Tibial artery (tissue), 4 donors: Measurements from ENCODE around the gene TROAP.

ENCODE experiments used
- DNase-seq, 2 donors: peaks; one replicate each; pipeline ENCODE4 v3.0.0-alpha.2; 2019
- H3K27ac ChIP-seq, 2 donors: fragments of 200-600 bp; sonication (generic) in 1 of 2; 1 replicate in 1 of 2; 2 replicates in 1 of 2; pipeline ENCODE4 v1.5.1; 2018 to 2019; ENCODE audit warnings: mild to moderate bottlenecking in 1 of 2
- H3K27me3 ChIP-seq, 2 donors: fragments of 200-600 bp; sonication (generic) in 1 of 2; one replicate each; pipeline versions ENCODE4 v1.5.1 to v1.6.0; 2016 to 2019
- H3K36me3 ChIP-seq, 3 donors: fragments of 200-600 bp; sonication (generic) in 2 of 3; one replicate each; pipeline ENCODE4 v1.5.1; 2016 to 2019; ENCODE audit warnings: mild to moderate bottlenecking in 2 of 3
- H3K4me1 ChIP-seq, 4 donors: fragments of 200-600 bp; sonication (generic) in 2 of 4; 1 replicate in 3 of 4; 2 replicates in 1 of 4; pipeline ENCODE4 v1.5.1; 2016 to 2019
- H3K4me3 ChIP-seq, 2 donors: fragments of 200-600 bp; sonication (generic) in 1 of 2; 1 replicate in 1 of 2; 2 replicates in 1 of 2; pipeline ENCODE4 v1.5.1; 2018 to 2019; ENCODE audit warnings: mild to moderate bottlenecking in 2 of 2
- H3K9me3 ChIP-seq, 3 donors: fragments of 200-600 bp; sonication (generic) in 1 of 3; one replicate each; pipeline ENCODE4 v1.5.1; 2016 to 2019
- intact Hi-C: fragments of 100-400 bp; cut with DNase I; formaldehyde crosslinking; loops from one replicate; pipeline ENCODE4 v1.15.0; 2023; ENCODE audit warnings: low total_unique reads
- TF ChIP-seq, protein P1 (sequence below), 2 experiments: fragments of 200-600 bp in 1 of 2; fragments of 450-650 bp in 1 of 2; IDR thresholded peaks; one replicate each; pipeline ENCODE4 v1.5.1; 2017 to 2019; ENCODE audit warnings: antibody characterized with exemption in 2 of 2, mild to moderate bottlenecking in 1 of 2, moderate library complexity in 1 of 2

Gene TROAP

DNA sequence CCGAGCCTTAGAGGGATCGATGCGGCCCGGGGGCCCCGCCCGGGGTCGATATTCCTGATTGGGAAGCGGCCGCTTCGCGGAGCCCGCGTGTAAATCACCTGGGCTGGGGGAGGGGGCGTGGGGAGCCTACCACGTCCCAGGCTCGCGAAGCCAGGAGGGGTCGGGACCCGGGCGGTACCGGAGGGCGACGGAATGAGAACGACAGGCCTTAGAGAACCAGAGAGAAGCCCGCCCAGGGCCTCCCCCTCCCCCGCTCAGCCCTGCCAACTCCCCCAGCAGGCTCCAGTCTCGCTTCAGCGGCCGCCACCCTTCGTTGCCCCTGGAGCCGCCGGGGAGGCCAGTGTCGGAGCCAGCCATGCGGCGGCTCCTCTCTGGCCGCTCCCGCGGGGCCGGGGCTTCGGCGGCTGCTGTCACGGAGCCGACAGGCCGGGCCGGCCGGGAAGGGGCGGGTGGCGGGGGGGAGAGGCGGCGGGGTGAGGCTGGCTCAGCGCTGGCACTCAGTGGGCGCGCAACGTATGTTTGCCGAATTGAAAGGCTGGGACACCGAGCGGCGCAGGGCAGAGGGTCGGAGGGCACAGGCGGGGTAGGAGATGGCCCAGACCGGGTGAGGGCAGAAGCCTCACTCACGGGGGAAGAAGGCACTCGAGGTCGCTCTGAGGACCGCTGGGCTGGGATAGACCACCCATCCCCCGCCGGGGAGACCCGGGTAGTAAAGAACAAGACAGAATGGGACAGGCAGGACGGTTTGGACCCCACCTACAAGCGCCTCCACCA lies 22.2 kb downstream of the TROAP start:
- no peaks in the 10 kb centered on the region for H3K36me3 ChIP-seq
- H3K9me3 ChIP-seq = no peaks in the 10 kb centered on the region
- peak overlapping the region; percentile 37 to 51 for H3K4me3 ChIP-seq
- DNase-seq = peak in 1 of 2 donors; percentile 69
- TF ChIP-seq, protein P1, sequence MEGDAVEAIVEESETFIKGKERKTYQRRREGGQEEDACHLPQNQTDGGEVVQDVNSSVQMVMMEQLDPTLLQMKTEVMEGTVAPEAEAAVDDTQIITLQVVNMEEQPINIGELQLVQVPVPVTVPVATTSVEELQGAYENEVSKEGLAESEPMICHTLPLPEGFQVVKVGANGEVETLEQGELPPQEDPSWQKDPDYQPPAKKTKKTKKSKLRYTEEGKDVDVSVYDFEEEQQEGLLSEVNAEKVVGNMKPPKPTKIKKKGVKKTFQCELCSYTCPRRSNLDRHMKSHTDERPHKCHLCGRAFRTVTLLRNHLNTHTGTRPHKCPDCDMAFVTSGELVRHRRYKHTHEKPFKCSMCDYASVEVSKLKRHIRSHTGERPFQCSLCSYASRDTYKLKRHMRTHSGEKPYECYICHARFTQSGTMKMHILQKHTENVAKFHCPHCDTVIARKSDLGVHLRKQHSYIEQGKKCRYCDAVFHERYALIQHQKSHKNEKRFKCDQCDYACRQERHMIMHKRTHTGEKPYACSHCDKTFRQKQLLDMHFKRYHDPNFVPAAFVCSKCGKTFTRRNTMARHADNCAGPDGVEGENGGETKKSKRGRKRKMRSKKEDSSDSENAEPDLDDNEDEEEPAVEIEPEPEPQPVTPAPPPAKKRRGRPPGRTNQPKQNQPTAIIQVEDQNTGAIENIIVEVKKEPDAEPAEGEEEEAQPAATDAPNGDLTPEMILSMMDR (IDR thresholded peaks at IDR 0.05) = no peak
- intact Hi-C loops = no loop called here
- peaks cover 3 to 78% of the 10 kb centered on the region in 2 donors for H3K27me3 ChIP-seq
- H3K27ac ChIP-seq = no peak overlapping the region
- H3K4me1 ChIP-seq = peaks cover 7 to 55% (median 50%) of the 10 kb centered on the region in 4 donors

DNA sequence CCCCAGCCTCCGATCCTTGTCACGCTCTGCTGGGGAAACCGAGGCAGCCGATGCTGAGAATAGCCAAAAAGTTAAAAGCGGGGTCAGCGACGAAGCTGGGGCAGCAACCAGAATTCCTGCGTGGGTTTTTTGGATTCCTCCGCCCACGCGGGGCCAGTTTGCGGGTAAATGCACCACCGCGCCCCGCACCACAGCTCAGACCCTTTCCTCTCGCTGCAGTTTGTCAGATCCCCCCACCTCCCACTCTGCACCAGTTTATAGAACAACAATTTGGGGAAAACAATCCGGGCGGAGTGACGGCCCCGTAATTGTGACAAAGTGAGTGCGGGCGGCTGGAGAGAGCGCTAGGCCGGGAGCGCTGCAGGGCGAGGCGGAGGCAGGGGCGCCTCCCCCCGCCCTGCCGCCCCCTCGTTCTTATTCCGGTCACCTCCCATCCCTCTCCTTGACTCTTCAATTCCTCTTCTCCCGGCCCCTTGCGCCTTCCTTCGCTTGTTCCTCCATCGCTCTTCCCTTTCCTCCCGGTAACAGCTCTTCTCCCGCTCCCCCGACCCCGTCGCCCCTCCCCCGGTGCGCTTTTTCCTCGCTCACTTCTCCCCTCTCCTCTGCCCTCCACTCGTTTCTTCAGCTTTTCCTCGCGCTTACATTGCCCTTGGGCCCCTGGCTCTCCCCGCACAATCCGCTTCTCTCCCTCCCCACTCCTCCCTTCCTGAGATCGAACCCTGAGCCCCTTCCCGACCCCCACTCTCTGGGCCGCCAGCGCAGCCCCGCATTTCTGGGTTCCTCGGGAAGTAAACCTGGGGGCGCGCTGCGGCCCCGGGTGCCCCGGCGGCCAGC lies 23.0 kb downstream of the TROAP start:
- Histone ChIP-seq H3K27me3 (peaks cover 3 to 84% of the 10 kb centered on the region in 2 donors), H3K36me3 (no peaks in the 10 kb centered on the region), H3K4me1 (peaks cover 7 to 55% (median 50%) of the 10 kb centered on the region in 4 donors), H3K9me3 (no peaks in the 10 kb centered on the region), H3K27ac (no peak overlapping the region), H3K4me3 (peak overlapping the region; percentile 37 to 51)
- intact Hi-C loops = no loop called here
- TF ChIP-seq, protein P1 (IDR thresholded peaks at IDR 0.05) = no peak
- DNase-seq = peak in 1 of 2 donors; percentile 53

DNA sequence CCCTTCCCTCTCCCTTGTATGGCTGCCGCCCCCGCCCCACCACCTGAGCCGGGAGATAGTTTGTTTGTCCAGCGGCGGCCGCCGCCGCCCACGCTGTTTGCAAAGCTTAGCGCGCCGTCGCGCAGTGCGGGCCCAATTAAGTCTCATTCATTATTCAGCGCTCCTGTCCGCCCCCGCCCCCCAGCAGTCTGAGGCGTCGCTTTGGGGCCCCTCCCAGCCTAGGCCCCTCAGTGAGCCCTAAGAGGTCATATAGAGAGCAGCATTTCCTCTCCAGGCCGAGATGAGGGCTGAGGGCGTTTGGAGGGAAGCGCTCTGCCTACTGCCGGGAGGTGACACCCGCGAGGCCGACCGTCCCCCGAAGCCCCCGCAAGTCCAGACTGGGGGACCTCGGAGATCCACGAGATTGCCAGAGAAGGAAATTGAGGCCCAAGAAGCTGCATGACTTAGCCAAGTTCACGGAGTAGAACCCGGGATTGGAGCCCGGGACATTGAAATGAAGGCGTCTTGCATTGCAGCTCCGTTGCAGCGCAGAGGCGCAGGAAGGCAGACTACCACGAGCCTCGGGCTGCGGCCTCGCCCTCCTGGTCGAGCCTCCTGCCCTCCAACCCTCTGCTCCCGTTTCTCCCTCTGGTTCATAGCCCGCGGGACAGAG lies 23.7 kb downstream of the TROAP start, which contains the start of gene DNAJC22:
DNAJC22 (plus strand) TSS at position 230 of the 652 bp plus-strand sequence. CDS start 1,985 bp downstream, outside the sequence.
- Histone ChIP-seq H3K27ac (no peak within 1 kb of the TSS), H3K4me3 (peak within 1 kb of the TSS; percentile 37 to 51), H3K36me3 (no peaks in the 10 kb centered on the region), H3K4me1 (peaks cover 7 to 55% (median 50%) of the 10 kb centered on the region in 4 donors), H3K9me3 (no peaks in the 10 kb centered on the region), H3K27me3 (peaks cover 3 to 91% of the 10 kb centered on the region in 2 donors)
- TF ChIP-seq, protein P1 (IDR thresholded peaks at IDR 0.05) = no peak
- intact Hi-C loops = no loop called here
- peak in 1 of 2 donors; percentile 64 for DNase-seq

DNA sequence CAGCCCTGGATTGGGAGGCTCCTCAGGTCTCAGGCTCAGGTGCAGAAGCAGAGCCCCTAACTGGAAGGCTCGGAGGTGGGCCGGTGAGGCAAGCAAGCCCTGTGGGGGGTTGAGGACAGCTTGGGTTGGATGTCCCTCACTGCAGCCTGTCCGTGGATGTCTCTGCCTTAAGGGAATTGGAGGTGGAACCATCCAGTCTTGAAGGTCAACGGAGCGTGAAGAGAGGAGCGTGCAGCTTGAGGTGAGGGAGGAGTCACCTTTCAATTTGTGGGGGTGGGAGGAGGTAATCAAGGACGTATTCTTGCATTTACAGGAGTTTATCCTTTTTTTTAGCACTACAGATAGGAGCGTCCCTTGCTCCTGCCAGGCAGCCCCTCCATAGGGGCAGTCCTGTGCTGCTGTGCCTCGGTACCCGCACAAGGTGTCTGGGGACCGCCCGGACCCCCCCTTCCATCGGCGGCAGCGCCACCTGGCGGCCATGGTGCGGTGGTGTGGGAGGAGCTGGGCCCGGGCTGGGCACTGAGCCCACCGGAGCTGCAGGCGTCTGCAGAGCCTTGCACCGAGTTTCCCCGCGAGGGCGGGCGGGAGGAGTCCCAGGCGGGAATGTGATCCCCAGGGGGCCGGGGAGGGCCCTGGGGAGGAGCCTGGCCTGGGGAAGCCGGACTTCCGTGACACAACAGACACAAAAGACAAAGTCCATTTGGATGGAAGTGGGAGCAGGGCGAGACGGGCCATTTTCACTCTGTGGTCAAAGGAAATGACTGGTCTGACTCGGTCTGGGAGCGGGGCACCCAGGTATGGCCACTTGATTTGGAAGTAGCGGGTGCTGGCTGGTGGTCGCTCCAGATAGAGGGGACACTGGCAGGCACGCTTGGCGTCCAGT lies 24.5 kb downstream of the TROAP start:
- TF ChIP-seq, protein P1 (IDR thresholded peaks at IDR 0.05) = peak; percentile 82 to 92
- Histone ChIP-seq H3K4me1 (peaks cover 7 to 48% (median 43%) of the 10 kb centered on the region in 4 donors), H3K4me3 (peak overlapping the region in 1 of 2 donors; percentile 51), H3K36me3 (no peaks in the 10 kb centered on the region), H3K27ac (no peak overlapping the region), H3K27me3 (peaks cover 3 to 88% of the 10 kb centered on the region in 2 donors), H3K9me3 (no peaks in the 10 kb centered on the region)
- DNase-seq = peak in 1 of 2 donors; percentile 84
- intact Hi-C loops = no loop called here
